KMS-11 (cell line): ENCODE results near the gene EXOC3L2.

Experiments
- H2AFZ ChIP-seq: fragments of 200-600 bp; sonication (generic); 2 replicates; pipeline ENCODE4 v1.6.1; 2016; ENCODE audit warnings: antibody characterized with exemption, mixed run types, low read depth
- H3K27ac ChIP-seq: fragments of 200-600 bp; sonication (generic); 2 replicates; pipeline ENCODE4 v1.6.1; 2016; ENCODE audit warnings: mild to moderate bottlenecking, mixed run types
- H3K27me3 ChIP-seq: fragments of 200-600 bp; sonication (generic); 2 replicates; pipeline ENCODE4 v1.6.1; 2017; ENCODE audit warnings: mild to moderate bottlenecking, low read depth, mixed run types, moderate library complexity; ENCODE audit not compliant: insufficient read depth
- H3K36me3 ChIP-seq: fragments of 200-600 bp; sonication (generic); 2 replicates; pipeline ENCODE4 v1.6.1; 2017; ENCODE audit warnings: mild to moderate bottlenecking, mixed run types; ENCODE audit not compliant: insufficient read depth
- H3K4me1 ChIP-seq: fragments of 200-600 bp; sonication (generic); 2 replicates; pipeline ENCODE4 v1.6.1; 2016; ENCODE audit warnings: mild to moderate bottlenecking, low read depth, mixed run types; ENCODE audit not compliant: poor library complexity, severe bottlenecking
- H3K4me2 ChIP-seq: fragments of 200-600 bp; sonication (generic); 2 replicates; pipeline ENCODE4 v1.7.0; 2016; ENCODE audit warnings: mild to moderate bottlenecking, mixed run types
- H3K4me3 ChIP-seq: fragments of 200-600 bp; sonication (generic); IDR thresholded peaks from 2 replicates; pipeline ENCODE4 v1.6.1; 2017; ENCODE audit warnings: low read depth, low read length, mixed read lengths; ENCODE audit not compliant: insufficient read depth
- H3K79me2 ChIP-seq: fragments of 200-600 bp; sonication (generic); 2 replicates; pipeline ENCODE4 v1.6.1; 2016; ENCODE audit warnings: low read depth, mixed run types; ENCODE audit not compliant: insufficient read depth
- H3K9ac ChIP-seq: fragments of 200-600 bp; sonication (generic); 2 replicates; pipeline ENCODE4 v1.6.1; 2016; ENCODE audit warnings: mild to moderate bottlenecking, mixed run types
- H4K20me1 ChIP-seq: fragments of 200-600 bp; sonication (generic); 2 replicates; pipeline ENCODE4 v1.6.1; 2016; ENCODE audit warnings: mild to moderate bottlenecking, mixed run types; ENCODE audit not compliant: insufficient read depth
- TF ChIP-seq, protein P1 (sequence below): fragments of 200-600 bp; sonication (generic); conservative IDR thresholded peaks from 2 replicates; pipeline ENCODE4 v1.6.1; 2017; ENCODE audit warnings: low read depth, mild to moderate bottlenecking, antibody characterized with exemption, low read length, moderate library complexity, mixed read lengths

Gene EXOC3L2

GRCh38 chr19:45205810-45206209 is 39.4 kb downstream of the EXOC3L2 start:
- no peak overlapping the region for H3K27ac ChIP-seq
- no peaks in the 10 kb centered on the region for H3K27me3 ChIP-seq
- no peak overlapping the region for H3K4me2 ChIP-seq
- H3K4me3 ChIP-seq, result no peak overlapping the region
- H3K9ac ChIP-seq, result no peak overlapping the region
- TF ChIP-seq, protein P1, sequence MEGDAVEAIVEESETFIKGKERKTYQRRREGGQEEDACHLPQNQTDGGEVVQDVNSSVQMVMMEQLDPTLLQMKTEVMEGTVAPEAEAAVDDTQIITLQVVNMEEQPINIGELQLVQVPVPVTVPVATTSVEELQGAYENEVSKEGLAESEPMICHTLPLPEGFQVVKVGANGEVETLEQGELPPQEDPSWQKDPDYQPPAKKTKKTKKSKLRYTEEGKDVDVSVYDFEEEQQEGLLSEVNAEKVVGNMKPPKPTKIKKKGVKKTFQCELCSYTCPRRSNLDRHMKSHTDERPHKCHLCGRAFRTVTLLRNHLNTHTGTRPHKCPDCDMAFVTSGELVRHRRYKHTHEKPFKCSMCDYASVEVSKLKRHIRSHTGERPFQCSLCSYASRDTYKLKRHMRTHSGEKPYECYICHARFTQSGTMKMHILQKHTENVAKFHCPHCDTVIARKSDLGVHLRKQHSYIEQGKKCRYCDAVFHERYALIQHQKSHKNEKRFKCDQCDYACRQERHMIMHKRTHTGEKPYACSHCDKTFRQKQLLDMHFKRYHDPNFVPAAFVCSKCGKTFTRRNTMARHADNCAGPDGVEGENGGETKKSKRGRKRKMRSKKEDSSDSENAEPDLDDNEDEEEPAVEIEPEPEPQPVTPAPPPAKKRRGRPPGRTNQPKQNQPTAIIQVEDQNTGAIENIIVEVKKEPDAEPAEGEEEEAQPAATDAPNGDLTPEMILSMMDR, result no peak
- H3K36me3 ChIP-seq, result no peaks in the 10 kb centered on the region
- H2AFZ ChIP-seq, result no peak overlapping the region
- no peaks in the 10 kb centered on the region for H4K20me1 ChIP-seq
- no peaks in the 10 kb centered on the region for H3K4me1 ChIP-seq
- H3K79me2 ChIP-seq, result no peaks in the 10 kb centered on the region

DNA sequence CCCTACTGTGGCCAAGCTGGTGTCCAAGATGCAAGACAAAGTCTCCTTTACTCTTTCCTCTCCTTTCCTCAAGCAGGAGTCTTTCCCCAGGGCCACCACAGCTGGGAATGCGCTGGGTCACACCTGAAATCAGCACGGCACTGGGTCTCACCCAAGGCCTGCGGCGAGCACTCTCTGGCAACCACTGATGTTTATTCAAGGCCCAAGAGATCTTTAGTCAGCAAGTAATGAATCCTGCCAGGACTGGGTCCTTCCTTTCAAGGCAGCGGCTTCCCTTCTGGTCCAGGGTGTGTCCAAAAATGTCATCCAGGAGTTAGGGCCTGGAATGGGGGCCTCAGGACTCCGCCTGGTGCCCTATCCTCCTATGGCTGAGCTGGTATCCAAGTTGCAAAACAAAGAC is 42.6 kb downstream of the EXOC3L2 start:
- Histone ChIP-seq H3K27ac (no peak overlapping the region), H3K4me2 (no peak overlapping the region)
- TF ChIP-seq, protein P1, result no peak

GRCh38 chr19:45200568-45200967 is 44.6 kb downstream of the EXOC3L2 start:
- Histone ChIP-seq H3K4me1 (no peaks in the 10 kb centered on the region), H3K79me2 (no peaks in the 10 kb centered on the region), H3K9ac (no peak overlapping the region), H3K27me3 (no peaks in the 10 kb centered on the region), H2AFZ (no peak overlapping the region), H4K20me1 (no peaks in the 10 kb centered on the region), H3K4me2 (no peak overlapping the region), H3K36me3 (no peaks in the 10 kb centered on the region), H3K4me3 (no peak overlapping the region), H3K27ac (no peak overlapping the region)
- TF ChIP-seq, protein P1, result no peak

More for the DNA sequence above, 42.6 kb downstream of the EXOC3L2 start:
- H3K4me1 ChIP-seq, result no peaks in the 10 kb centered on the region
- no peaks in the 10 kb centered on the region for H4K20me1 ChIP-seq
- no peaks in the 10 kb centered on the region for H3K79me2 ChIP-seq
- no peak overlapping the region for H3K4me3 ChIP-seq
- no peak overlapping the region for H2AFZ ChIP-seq
- H3K9ac ChIP-seq, result no peak overlapping the region
- H3K27me3 ChIP-seq, result no peaks in the 10 kb centered on the region
- no peaks in the 10 kb centered on the region for H3K36me3 ChIP-seq

DNA sequence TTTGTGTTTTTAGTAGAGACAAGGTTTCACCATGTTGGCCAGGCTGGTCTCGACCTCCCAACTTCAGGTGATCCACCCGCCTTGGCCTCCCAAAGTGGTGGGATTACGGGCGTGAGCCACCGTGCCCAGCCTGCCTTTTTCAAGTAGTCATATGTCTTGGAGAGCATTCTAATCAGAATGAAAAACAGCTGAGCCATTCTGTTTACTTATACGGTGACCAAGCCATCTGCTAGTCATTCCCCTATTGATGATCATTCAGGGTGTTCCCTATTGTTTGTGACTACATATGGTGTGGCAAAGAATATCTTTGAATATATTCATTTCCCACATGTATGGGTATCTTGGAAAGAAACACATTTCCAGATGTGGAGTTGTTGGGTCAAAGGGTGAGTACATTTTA is 49.4 kb downstream of the EXOC3L2 start:
- H3K4me3 ChIP-seq, result no peak overlapping the region
- H4K20me1 ChIP-seq, result no peaks in the 10 kb centered on the region
- H3K4me1 ChIP-seq, result no peaks in the 10 kb centered on the region

More for the DNA sequence above, 49.4 kb downstream of the EXOC3L2 start:
- H2AFZ ChIP-seq, result no peak overlapping the region
- no peaks in the 10 kb centered on the region for H3K36me3 ChIP-seq
- H3K9ac ChIP-seq, result no peak overlapping the region
- no peak overlapping the region for H3K4me2 ChIP-seq
- H3K27ac ChIP-seq, result no peak overlapping the region
- H3K27me3 ChIP-seq, result no peaks in the 10 kb centered on the region
- no peaks in the 10 kb centered on the region for H3K79me2 ChIP-seq
- TF ChIP-seq, protein P1, result no peak
